Thyroid gland (tissue), 4 donors: ENCODE results near the gene COL19A1. TPM values are rescaled to one million over a fixed set of nuclear protein-coding genes. Genes with fewer than 3 reads are reported as not detected.

Experiments used
- DNase-seq, 2 donors: peaks; one replicate each; pipeline ENCODE4 v3.0.0-alpha.2; 2019
- H3K27ac ChIP-seq, 3 donors: fragments of 200-600 bp; sonication (generic); 1 replicate in 2 of 3; 2 replicates in 1 of 3; pipeline ENCODE4 v1.5.1; 2016 to 2019; ENCODE audit warnings: mild to moderate bottlenecking in 1 of 3, moderate library complexity in 1 of 3
- H3K27me3 ChIP-seq: fragments of 200-600 bp; sonication (generic); one replicate; pipeline ENCODE4 v1.5.1; 2019
- H3K36me3 ChIP-seq, 2 donors: fragments of 200-600 bp; sonication (generic); one replicate each; pipeline ENCODE4 v1.5.1; 2016 to 2019
- H3K4me1 ChIP-seq, 2 donors: fragments of 200-600 bp; sonication (generic); one replicate each; pipeline ENCODE4 v1.5.1; 2017 to 2019
- H3K4me3 ChIP-seq, 3 donors: fragments of 200-600 bp; sonication (generic); replicated peaks in 1 of 3; 1 replicate in 2 of 3; 2 replicates in 1 of 3; pipeline ENCODE4 v1.5.1; 2016; ENCODE audit warnings: mild to moderate bottlenecking in 1 of 3
- H3K9me3 ChIP-seq: fragments of 200-600 bp; sonication (generic); one replicate; pipeline ENCODE4 v1.5.1; 2017
- POLR2A ChIP-seq, 2 donors: fragments of 450-650 bp; IDR thresholded peaks; one replicate each; pipeline ENCODE4 v1.6.1; 2017; ENCODE audit warnings: antibody characterized with exemption in 2 of 2, mild to moderate bottlenecking in 2 of 2, moderate library complexity in 1 of 2
- WGBS, 2 donors: methylation state at CpG; one replicate each; pipeline ENCODE4 v1.1.5; 2017; 5-methylcytosine and 5-hydroxymethylcytosine counted together
- intact Hi-C: fragments of 100-400 bp; cut with DNase I; formaldehyde crosslinking; loops from one replicate; pipeline ENCODE4 v1.15.1; 2023
- total RNA-seq, 4 donors: library from RNA; depleted of rRNA; stranded (reverse); fragments of >200 nt; gene quantifications; one replicate each; pipeline ENCODE4 v1.2.3, GENCODE V29; 2016
- TF ChIP-seq, protein P1 (sequence below), 6 experiments: fragments of 200-600 bp in 3 of 6; fragments of 450-650 bp in 3 of 6; sonication (generic) in 3 of 6; IDR thresholded peaks; one replicate each; pipeline ENCODE4 v1.5.1; 2016 to 2019; ENCODE audit warnings: antibody characterized with exemption in 6 of 6, mild to moderate bottlenecking in 2 of 6, inconsistent platforms in 1 of 6, moderate library complexity in 1 of 6

COL19A1 gene
- total RNA-seq, 4 donors from 2014 or later = not detected

GRCh38 chr6:70072540-70073179 lies 206.3 kb downstream of the COL19A1 start:
- 50 to 64% methylated on average over 1 of the region's 1 CpG for WGBS, 2 donors
- Histone ChIP-seq H3K36me3 (no peaks in the 10 kb centered on the region), H3K27me3 (no peaks in the 10 kb centered on the region), H3K9me3 (no peaks in the 10 kb centered on the region), H3K4me1 (no peaks in the 10 kb centered on the region), H3K27ac (no peak overlapping the region), H3K4me3 (no peak overlapping the region)
- no peak for DNase-seq
- no peak for TF ChIP-seq POLR2A (IDR thresholded peaks at IDR 0.05)
- TF ChIP-seq, protein P1, sequence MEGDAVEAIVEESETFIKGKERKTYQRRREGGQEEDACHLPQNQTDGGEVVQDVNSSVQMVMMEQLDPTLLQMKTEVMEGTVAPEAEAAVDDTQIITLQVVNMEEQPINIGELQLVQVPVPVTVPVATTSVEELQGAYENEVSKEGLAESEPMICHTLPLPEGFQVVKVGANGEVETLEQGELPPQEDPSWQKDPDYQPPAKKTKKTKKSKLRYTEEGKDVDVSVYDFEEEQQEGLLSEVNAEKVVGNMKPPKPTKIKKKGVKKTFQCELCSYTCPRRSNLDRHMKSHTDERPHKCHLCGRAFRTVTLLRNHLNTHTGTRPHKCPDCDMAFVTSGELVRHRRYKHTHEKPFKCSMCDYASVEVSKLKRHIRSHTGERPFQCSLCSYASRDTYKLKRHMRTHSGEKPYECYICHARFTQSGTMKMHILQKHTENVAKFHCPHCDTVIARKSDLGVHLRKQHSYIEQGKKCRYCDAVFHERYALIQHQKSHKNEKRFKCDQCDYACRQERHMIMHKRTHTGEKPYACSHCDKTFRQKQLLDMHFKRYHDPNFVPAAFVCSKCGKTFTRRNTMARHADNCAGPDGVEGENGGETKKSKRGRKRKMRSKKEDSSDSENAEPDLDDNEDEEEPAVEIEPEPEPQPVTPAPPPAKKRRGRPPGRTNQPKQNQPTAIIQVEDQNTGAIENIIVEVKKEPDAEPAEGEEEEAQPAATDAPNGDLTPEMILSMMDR (IDR thresholded peaks at IDR 0.05) = no peak
- intact Hi-C loops = no loop called here

GRCh38 chr6:70073637-70074036 lies 207.3 kb downstream of the COL19A1 start:
- Histone ChIP-seq H3K4me1 (no peaks in the 10 kb centered on the region), H3K9me3 (no peaks in the 10 kb centered on the region), H3K36me3 (no peaks in the 10 kb centered on the region), H3K4me3 (no peak overlapping the region), H3K27ac (no peak overlapping the region), H3K27me3 (no peaks in the 10 kb centered on the region)
- no peak for DNase-seq
- TF ChIP-seq, protein P1 (IDR thresholded peaks at IDR 0.05) = no peak
- TF ChIP-seq POLR2A (IDR thresholded peaks at IDR 0.05) = no peak
- intact Hi-C loops = no loop called here

GRCh38 chr6:70079241-70079640 lies 212.9 kb downstream of the COL19A1 start:
- Histone ChIP-seq H3K36me3 (no peaks in the 10 kb centered on the region), H3K4me1 (no peaks in the 10 kb centered on the region), H3K27ac (no peak overlapping the region), H3K9me3 (no peaks in the 10 kb centered on the region), H3K27me3 (no peaks in the 10 kb centered on the region), H3K4me3 (no peak overlapping the region)
- intact Hi-C loops = no loop called here
- WGBS, 2 donors = 87 to 91% methylated on average over 3 of the region's 3 CpGs
- no peak for DNase-seq
- TF ChIP-seq POLR2A (IDR thresholded peaks at IDR 0.05) = no peak
- TF ChIP-seq, protein P1 (IDR thresholded peaks at IDR 0.05) = no peak

GRCh38 chr6:70080443-70081070 lies 214.2 kb downstream of the COL19A1 start:
- Histone ChIP-seq H3K9me3 (no peaks in the 10 kb centered on the region), H3K27ac (no peak overlapping the region), H3K4me1 (no peaks in the 10 kb centered on the region), H3K27me3 (no peaks in the 10 kb centered on the region), H3K36me3 (no peaks in the 10 kb centered on the region), H3K4me3 (no peak overlapping the region)
- TF ChIP-seq, protein P1 (IDR thresholded peaks at IDR 0.05) = no peak
- TF ChIP-seq POLR2A (IDR thresholded peaks at IDR 0.05) = no peak
- DNase-seq = no peak
- 60 to 71% methylated on average over 4 of the region's 4 CpGs for WGBS, 2 donors
- intact Hi-C loops = no loop called here

- 83 to 85% methylated on average over 7 of the region's 7 CpGs for WGBS, 2 donors
- Histone ChIP-seq H3K4me1 (no peaks in the 10 kb centered on the region), H3K36me3 (no peaks in the 10 kb centered on the region), H3K27me3 (no peaks in the 10 kb centered on the region), H3K4me3 (no peak overlapping the region), H3K27ac (no peak overlapping the region), H3K9me3 (no peaks in the 10 kb centered on the region)
- intact Hi-C loops = no loop called here
- TF ChIP-seq, protein P1 (IDR thresholded peaks at IDR 0.05) = no peak
- TF ChIP-seq POLR2A (IDR thresholded peaks at IDR 0.05) = no peak
- no peak for DNase-seq
Measured at GRCh38 chr6:70082830-70083229, 216.5 kb downstream of the COL19A1 start.
